A673 (cell line): ENCODE results near the gene TEKT4. TPM values are rescaled to one million over a fixed set of nuclear protein-coding genes. Genes with fewer than 3 reads are reported as not detected.
"Not testable (repeated sequence)": the region's sequence is repeated elsewhere in the genome, so short reads cannot be mapped to it uniquely, and the experiment has no call there.

Experiments
- BruUV-seq: library from RNA; stranded (reverse); fragments of 400-500 nt; replicated peaks from 2 replicates; lab custom pipeline; 2021; lab: Mats Ljungman, UMichigan
- CTCF ChIA-PET: fragments of 300-600 bp; sonication (Branson Sonifier 250); formaldehyde crosslinking; loops from one replicate; lab custom pipeline; 2022; ENCODE audit warnings: antibody characterized with exemption; lab: Charles Lee
- POLR2A ChIA-PET: fragments of 300-600 bp; sonication (Branson Sonifier 250); formaldehyde crosslinking; loops from one replicate; lab custom pipeline; 2022; ENCODE audit warnings: antibody characterized with exemption; ENCODE audit not compliant: low non-redundant PET; lab: Charles Lee
- DNase-seq: peaks from one replicate; pipeline ENCODE4 v3.0.0-alpha.2; 2015; ENCODE audit warnings: low spot score
- H3K27ac ChIP-seq: fragments of 200-600 bp; sonication (generic); 2 replicates; pipeline ENCODE4 v1.5.1; 2016; ENCODE audit warnings: mixed run types, low read depth, mild to moderate bottlenecking, mixed read lengths, antibody characterized with exemption, low read length; ENCODE audit not compliant: poor library complexity, severe bottlenecking
- H3K27me3 ChIP-seq: fragments of 200-600 bp; sonication (generic); replicated peaks from 2 replicates; pipeline ENCODE4 v1.6.1; 2017; ENCODE audit warnings: mixed run types, low read depth, mild to moderate bottlenecking, mixed read lengths, antibody characterized with exemption, low read length; ENCODE audit not compliant: insufficient read depth, poor library complexity
- H3K36me3 ChIP-seq: fragments of 200-600 bp; sonication (generic); 2 replicates; pipeline ENCODE4 v1.6.1; 2016; ENCODE audit warnings: mixed run types, mild to moderate bottlenecking, mixed read lengths, antibody characterized with exemption, low read length; ENCODE audit not compliant: insufficient read depth, poor library complexity, severe bottlenecking
- H3K4me1 ChIP-seq: fragments of 200-600 bp; sonication (generic); 2 replicates; pipeline ENCODE4 v1.6.1; 2017; ENCODE audit warnings: mixed run types, mild to moderate bottlenecking, mixed read lengths, antibody characterized with exemption, low read length; ENCODE audit not compliant: insufficient read depth, poor library complexity, severe bottlenecking
- H3K4me3 ChIP-seq: fragments of 200-600 bp; sonication (generic); 2 replicates; pipeline ENCODE4 v1.5.1; 2016; ENCODE audit warnings: low read depth, mixed run types, mild to moderate bottlenecking, mixed read lengths, low read length; ENCODE audit not compliant: poor library complexity, severe bottlenecking
- H3K9me3 ChIP-seq: fragments of 200-600 bp; sonication (generic); 2 replicates; pipeline ENCODE4 v1.6.1; 2016; ENCODE audit warnings: mixed run types, low read depth, mild to moderate bottlenecking, mixed read lengths, antibody characterized with exemption, low read length; ENCODE audit not compliant: poor library complexity, severe bottlenecking
- CTCF ChIP-seq: fragments of 300-800, 200-600 bp; sonication (generic); conservative IDR thresholded peaks from 2 replicates; pipeline ENCODE4 v1.5.1; 2017; ENCODE audit warnings: low read depth, mild to moderate bottlenecking, antibody characterized with exemption, low read length, moderate library complexity, mixed read lengths
- EZH2 ChIP-seq: fragments of 200-600 bp; sonication (generic); IDR thresholded peaks from 2 replicates; pipeline ENCODE4 v1.6.1; 2017; ENCODE audit warnings: borderline replicate concordance, low read depth, mild to moderate bottlenecking, mixed read lengths, antibody characterized with exemption, low read length; ENCODE audit not compliant: poor library complexity, severe bottlenecking
- intact Hi-C: fragments of 100-400 bp; cut with micrococcal nuclease; formaldehyde crosslinking; loops from one replicate; pipeline ENCODE4 v1.10.0; 2022; ENCODE audit not compliant: unreplicated experiment
- total RNA-seq: library from RNA; stranded (reverse); gene quantifications from 2 replicates; pipeline ENCODE4 v1.2.3, GENCODE V29; 2021

The TEKT4 gene
- total RNA-seq, 1 experiment from 2014 or later: not detected

- ChIA-PET CTCF (no interaction called here), POLR2A (no interaction called here)
- peaks cover 8% of the 10 kb centered on the region for H3K27me3 ChIP-seq
- DNase-seq: no peak
- H3K9me3 ChIP-seq: no peaks in the 10 kb centered on the region
- TF ChIP-seq CTCF: no peak
- TF ChIP-seq EZH2: no peak
- H3K4me3 ChIP-seq: no peak overlapping the region
- H3K27ac ChIP-seq: no peak overlapping the region
- BruUV-seq: no TSS peak
- no peaks in the 10 kb centered on the region for H3K4me1 ChIP-seq
- intact Hi-C loops: no loop called here
- no peaks in the 10 kb centered on the region for H3K36me3 ChIP-seq
Measured at GRCh38 chr2:94877129-94877528, 5.9 kb downstream of the TEKT4 start.

DNA sequence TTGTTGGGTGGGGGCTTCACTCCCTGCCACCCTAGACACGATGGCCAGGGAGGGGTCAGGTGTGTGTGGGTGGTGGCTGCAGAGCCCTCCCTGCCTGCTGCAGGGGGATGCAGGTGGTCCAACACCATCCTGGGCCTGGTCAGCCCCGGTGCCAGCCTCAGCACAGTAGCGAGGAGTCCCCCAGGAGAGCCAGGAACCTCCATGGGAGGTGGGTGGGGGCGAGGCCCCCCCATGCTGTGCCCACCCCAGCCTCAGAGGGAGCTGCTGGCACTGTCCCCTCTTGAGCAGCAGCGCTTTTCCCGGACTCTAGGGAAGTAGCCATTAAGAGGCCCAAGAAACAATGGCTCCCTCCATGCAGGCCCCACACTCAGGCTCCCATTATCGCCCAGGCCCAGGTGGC is 7.3 kb downstream of the TEKT4 start:
- POLR2A ChIA-PET, CTCF ChIA-PET, H3K27me3 ChIP-seq, H3K4me1 ChIP-seq, H3K36me3 ChIP-seq, H3K27ac ChIP-seq, intact Hi-C loops, BruUV-seq, H3K4me3 ChIP-seq, H3K9me3 ChIP-seq, DNase-seq: not testable (repeated sequence)

GRCh38 chr2:94879314-94879981 is 8.2 kb downstream of the TEKT4 start:
- Histone ChIP-seq H3K9me3 (no peaks in the 10 kb centered on the region), H3K27me3 (peaks cover 8% of the 10 kb centered on the region), H3K36me3 (no peaks in the 10 kb centered on the region), H3K4me3 (no peak overlapping the region), H3K4me1 (no peaks in the 10 kb centered on the region), H3K27ac (no peak overlapping the region)
- CTCF ChIA-PET: no interaction called here
- no TSS peak for BruUV-seq
- TF ChIP-seq CTCF (no peak), EZH2 (no peak)
- POLR2A ChIA-PET: no interaction called here
- intact Hi-C loops: no loop called here
- DNase-seq: no peak

DNA sequence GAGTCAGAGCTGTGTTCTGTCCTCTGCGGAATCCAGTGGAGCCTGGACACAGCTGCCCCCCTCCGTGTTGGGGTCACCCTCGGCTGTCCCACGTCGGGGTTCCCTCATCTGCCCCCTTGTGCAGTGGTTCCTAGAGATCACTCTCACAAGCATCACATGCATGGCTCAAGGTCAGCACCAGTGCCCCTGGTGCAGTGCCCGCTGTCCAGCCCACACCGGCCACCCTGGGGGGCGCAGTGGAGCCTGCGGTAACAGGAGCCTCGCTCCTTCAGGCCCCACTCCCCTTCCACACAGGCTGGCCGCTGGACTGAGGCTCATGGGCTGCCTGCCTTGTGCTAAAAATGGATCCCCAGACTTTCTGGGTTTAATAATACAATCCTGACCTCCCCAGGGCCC is 8.8 kb downstream of the TEKT4 start:
- DNase-seq: no peak
- Histone ChIP-seq H3K36me3 (no peaks in the 10 kb centered on the region), H3K27ac (no peak overlapping the region), H3K4me3 (no peak overlapping the region), H3K27me3 (peaks cover 8% of the 10 kb centered on the region), H3K4me1 (no peaks in the 10 kb centered on the region), H3K9me3 (no peaks in the 10 kb centered on the region)
- BruUV-seq: no TSS peak
- intact Hi-C loops: no loop called here
- TF ChIP-seq CTCF (no peak), EZH2 (no peak)
- CTCF ChIA-PET: no interaction called here
- POLR2A ChIA-PET: no interaction called here
